ENCODE measurements around the gene SORL1.

DNA sequence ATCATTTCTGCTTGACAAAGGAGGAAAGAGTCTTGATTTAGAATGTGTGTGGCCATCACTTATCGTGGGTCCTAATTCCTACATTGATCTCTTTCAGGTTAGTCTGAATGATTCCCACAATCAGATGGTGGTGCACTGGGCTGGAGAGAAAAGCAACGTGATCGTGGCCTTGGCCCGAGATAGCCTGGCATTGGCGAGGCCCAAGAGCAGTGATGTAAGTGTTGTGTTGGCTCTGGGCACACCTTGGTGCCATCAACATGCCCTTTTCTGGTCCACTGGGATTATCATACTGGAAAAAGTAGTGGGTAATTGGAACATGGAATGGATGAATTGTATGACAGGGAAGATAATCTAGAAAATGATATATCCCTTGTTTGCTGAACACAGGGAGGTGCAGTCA, 17.8 kb downstream of the SORL1 start:
- TF ChIP-seq, protein P1, sequence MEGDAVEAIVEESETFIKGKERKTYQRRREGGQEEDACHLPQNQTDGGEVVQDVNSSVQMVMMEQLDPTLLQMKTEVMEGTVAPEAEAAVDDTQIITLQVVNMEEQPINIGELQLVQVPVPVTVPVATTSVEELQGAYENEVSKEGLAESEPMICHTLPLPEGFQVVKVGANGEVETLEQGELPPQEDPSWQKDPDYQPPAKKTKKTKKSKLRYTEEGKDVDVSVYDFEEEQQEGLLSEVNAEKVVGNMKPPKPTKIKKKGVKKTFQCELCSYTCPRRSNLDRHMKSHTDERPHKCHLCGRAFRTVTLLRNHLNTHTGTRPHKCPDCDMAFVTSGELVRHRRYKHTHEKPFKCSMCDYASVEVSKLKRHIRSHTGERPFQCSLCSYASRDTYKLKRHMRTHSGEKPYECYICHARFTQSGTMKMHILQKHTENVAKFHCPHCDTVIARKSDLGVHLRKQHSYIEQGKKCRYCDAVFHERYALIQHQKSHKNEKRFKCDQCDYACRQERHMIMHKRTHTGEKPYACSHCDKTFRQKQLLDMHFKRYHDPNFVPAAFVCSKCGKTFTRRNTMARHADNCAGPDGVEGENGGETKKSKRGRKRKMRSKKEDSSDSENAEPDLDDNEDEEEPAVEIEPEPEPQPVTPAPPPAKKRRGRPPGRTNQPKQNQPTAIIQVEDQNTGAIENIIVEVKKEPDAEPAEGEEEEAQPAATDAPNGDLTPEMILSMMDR (CRISPR knock-in tag; IDR thresholded peaks at IDR 0.05), result no peak
- TF ChIP-seq KDM1A (CRISPR knock-in tag; IDR thresholded peaks at IDR 0.05) (no peak), ZNF274 (CRISPR knock-in tag; IDR thresholded peaks at IDR 0.05) (no peak), ZNF367 (CRISPR knock-in tag; IDR thresholded peaks at IDR 0.05; ENCODE audit: borderline replicate concordance) (no peak), EZH2 (conservative IDR thresholded peaks at IDR 0.05; ENCODE audit: low read depth, low read length) (no peak)
- TF ChIP-seq, protein P2, sequence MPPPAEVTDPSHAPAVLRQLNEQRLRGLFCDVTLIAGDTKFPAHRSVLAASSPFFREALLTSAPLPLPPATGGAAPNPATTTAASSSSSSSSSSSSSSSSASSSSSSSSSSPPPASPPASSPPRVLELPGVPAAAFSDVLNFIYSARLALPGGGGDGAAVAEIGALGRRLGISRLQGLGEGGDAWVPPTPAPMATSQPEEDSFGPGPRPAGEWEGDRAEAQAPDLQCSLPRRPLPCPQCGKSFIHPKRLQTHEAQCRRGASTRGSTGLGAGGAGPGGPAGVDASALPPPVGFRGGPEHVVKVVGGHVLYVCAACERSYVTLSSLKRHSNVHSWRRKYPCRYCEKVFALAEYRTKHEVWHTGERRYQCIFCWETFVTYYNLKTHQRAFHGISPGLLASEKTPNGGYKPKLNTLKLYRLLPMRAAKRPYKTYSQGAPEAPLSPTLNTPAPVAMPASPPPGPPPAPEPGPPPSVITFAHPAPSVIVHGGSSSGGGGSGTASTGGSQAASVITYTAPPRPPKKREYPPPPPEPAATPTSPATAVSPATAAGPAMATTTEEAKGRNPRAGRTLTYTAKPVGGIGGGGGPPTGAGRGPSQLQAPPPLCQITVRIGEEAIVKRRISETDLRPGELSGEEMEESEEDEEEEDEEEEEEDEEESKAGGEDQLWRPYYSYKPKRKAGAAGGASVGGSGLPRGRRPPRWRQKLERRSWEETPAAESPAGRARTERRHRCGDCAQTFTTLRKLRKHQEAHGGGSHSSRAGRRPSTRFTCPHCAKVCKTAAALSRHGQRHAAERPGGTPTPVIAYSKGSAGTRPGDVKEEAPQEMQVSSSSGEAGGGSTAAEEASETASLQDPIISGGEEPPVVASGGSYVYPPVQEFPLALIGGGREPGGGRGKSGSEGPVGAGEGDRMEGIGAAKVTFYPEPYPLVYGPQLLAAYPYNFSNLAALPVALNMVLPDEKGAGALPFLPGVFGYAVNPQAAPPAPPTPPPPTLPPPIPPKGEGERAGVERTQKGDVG (CRISPR knock-in tag; IDR thresholded peaks at IDR 0.05; ENCODE audit: borderline replicate concordance), result no peak

All from HepG2 (cell line).